IMR-90 (cell line): ENCODE data around the gene MDM1.

ENCODE experiments used
- RFX5 ChIP-seq: IDR thresholded peaks from 2 replicates; pipeline ENCODE4 v1.8.0; 2012; ENCODE audit warnings: low read depth, mild to moderate bottlenecking, low read length, moderate library complexity
- SMC3 ChIP-seq: fragments of 150-350 bp; IDR thresholded peaks from 2 replicates; pipeline ENCODE4 v1.6.1; 2016; ENCODE audit warnings: low read depth, mild to moderate bottlenecking, antibody characterized with exemption, low read length, moderate library complexity
- TF ChIP-seq, protein P1 (sequence below): conservative IDR thresholded peaks from 2 replicates; pipeline ENCODE4 v1.5.1; 2012; ENCODE audit warnings: mild to moderate bottlenecking, low read depth, low read length, improper control_type of control experiment

DNA sequence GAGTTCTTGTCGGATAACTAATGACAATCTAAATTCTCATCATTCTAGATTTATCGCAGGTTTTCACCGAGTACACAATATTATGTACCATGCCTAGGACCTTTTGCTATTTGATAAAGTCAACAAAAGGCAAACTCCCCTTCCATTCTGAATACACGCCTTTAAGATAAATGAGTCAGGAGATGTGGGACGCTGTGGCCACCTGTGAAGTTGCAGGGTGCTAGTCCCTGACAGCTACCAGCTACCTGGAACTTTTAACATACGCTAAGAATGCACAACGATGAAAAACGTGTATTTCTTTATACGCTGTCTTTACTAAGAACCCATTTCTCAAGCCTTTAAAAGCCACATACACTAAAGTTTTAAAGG is 678 bp downstream of the MDM1 start:
- TF ChIP-seq, protein P1, sequence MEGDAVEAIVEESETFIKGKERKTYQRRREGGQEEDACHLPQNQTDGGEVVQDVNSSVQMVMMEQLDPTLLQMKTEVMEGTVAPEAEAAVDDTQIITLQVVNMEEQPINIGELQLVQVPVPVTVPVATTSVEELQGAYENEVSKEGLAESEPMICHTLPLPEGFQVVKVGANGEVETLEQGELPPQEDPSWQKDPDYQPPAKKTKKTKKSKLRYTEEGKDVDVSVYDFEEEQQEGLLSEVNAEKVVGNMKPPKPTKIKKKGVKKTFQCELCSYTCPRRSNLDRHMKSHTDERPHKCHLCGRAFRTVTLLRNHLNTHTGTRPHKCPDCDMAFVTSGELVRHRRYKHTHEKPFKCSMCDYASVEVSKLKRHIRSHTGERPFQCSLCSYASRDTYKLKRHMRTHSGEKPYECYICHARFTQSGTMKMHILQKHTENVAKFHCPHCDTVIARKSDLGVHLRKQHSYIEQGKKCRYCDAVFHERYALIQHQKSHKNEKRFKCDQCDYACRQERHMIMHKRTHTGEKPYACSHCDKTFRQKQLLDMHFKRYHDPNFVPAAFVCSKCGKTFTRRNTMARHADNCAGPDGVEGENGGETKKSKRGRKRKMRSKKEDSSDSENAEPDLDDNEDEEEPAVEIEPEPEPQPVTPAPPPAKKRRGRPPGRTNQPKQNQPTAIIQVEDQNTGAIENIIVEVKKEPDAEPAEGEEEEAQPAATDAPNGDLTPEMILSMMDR: no peak
- TF ChIP-seq RFX5: no peak
- no peak for TF ChIP-seq SMC3
